Neuron (in vitro differentiated cells): ENCODE measurements around the gene FBXL14.

Experiments
- H2AFZ ChIP-seq: one replicate; pipeline ENCODE4 v1.6.1; 2013; ENCODE audit warnings: low read depth, mild to moderate bottlenecking, inconsistent platforms, low read length, moderate library complexity
- H3K27me3 ChIP-seq: one replicate; pipeline ENCODE4 v1.6.1; 2013; ENCODE audit warnings: low read length; ENCODE audit not compliant: insufficient read depth
- H3K36me3 ChIP-seq: one replicate; pipeline ENCODE4 v1.6.1; 2013; ENCODE audit warnings: low read length; ENCODE audit not compliant: insufficient read depth
- H3K4me1 ChIP-seq: one replicate; pipeline ENCODE4 v1.6.1; 2013; ENCODE audit warnings: low read length; ENCODE audit not compliant: insufficient read depth
- H3K4me3 ChIP-seq: 2 replicates; pipeline ENCODE4 v1.5.1; 2013; ENCODE audit warnings: mild to moderate bottlenecking, low read length, moderate library complexity
- H3K9me3 ChIP-seq: one replicate; pipeline ENCODE4 v1.6.1; 2013; ENCODE audit warnings: low read length

Gene FBXL14

DNA sequence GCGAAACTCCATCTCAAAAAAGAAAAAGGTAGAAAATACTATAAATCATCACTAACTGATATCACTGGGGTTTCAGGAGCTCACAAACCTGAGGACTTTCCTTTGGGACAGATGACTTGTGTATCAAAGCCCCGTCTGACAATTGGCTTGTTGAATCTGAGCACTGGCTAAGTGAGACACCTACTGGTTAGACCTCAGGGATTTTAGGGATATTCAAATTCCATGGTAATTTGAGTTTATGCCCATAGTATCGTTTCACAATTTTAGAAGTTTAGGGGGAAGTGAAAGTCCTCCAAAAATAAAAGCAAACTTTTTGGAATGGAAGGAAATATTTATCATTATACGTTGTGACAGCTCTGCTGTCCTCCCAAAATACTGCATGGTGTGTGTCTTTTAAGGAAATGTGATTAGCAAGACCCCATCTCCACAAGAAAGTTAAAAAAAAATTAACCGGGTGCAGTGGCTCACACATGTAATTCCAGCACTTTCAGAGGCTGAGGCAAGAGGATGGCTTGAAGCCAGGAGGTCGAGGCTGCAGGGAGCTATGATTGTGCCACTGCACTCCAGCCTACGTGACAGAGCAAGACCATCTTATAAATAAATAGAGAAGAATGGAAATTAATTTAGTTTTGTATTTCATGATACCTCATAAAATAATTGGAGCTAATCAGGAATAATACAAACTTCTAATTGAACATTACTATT is 49.2 kb downstream of the FBXL14 start:
- H3K27me3 ChIP-seq: no peaks in the 10 kb centered on the region
- H3K36me3 ChIP-seq: no peaks in the 10 kb centered on the region
- no peaks in the 10 kb centered on the region for H3K4me1 ChIP-seq
- H3K9me3 ChIP-seq: peaks cover 5% of the 10 kb centered on the region
- H3K4me3 ChIP-seq: no peak overlapping the region
- no peak overlapping the region for H2AFZ ChIP-seq

GRCh38 chr12:1542599-1542998 is 51.8 kb downstream of the FBXL14 start:
- no peaks in the 10 kb centered on the region for H3K36me3 ChIP-seq

GRCh38 chr12:1540690-1541089 is 53.7 kb downstream of the FBXL14 start:
- Histone ChIP-seq H2AFZ (no peak overlapping the region), H3K36me3 (no peaks in the 10 kb centered on the region), H3K4me1 (no peaks in the 10 kb centered on the region), H3K4me3 (no peak overlapping the region), H3K9me3 (no peaks in the 10 kb centered on the region), H3K27me3 (no peaks in the 10 kb centered on the region)

More at GRCh38 chr12:1542599-1542998, 51.8 kb downstream of the FBXL14 start:
- no peaks in the 10 kb centered on the region for H3K4me1 ChIP-seq
- peaks cover 5% of the 10 kb centered on the region for H3K9me3 ChIP-seq
- no peak overlapping the region for H2AFZ ChIP-seq
- H3K27me3 ChIP-seq: no peaks in the 10 kb centered on the region
- no peak overlapping the region for H3K4me3 ChIP-seq

DNA sequence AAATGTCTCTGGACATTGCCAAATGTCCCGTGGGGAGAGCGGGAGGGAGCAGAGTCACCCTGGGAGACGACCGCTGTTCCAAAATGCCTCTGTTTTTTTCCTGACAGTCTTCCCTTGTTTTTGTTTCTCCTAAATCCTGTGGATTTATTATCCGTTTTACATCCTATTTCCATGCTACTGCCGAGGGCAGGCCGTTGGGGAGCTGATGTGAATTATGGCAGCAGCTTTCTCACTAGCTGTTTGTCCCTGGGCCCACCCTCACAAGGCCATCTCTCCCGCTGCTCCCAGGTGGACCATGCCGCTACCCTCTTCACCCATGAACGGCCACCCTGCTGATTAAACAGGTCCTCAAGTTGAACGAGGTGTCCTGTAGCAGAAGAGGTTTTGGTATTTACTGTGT is 55.2 kb downstream of the FBXL14 start:
- H2AFZ ChIP-seq: no peak overlapping the region
- H3K4me1 ChIP-seq: no peaks in the 10 kb centered on the region
- H3K4me3 ChIP-seq: no peak overlapping the region
- H3K36me3 ChIP-seq: no peaks in the 10 kb centered on the region
- H3K27me3 ChIP-seq: no peaks in the 10 kb centered on the region
- no peaks in the 10 kb centered on the region for H3K9me3 ChIP-seq

DNA sequence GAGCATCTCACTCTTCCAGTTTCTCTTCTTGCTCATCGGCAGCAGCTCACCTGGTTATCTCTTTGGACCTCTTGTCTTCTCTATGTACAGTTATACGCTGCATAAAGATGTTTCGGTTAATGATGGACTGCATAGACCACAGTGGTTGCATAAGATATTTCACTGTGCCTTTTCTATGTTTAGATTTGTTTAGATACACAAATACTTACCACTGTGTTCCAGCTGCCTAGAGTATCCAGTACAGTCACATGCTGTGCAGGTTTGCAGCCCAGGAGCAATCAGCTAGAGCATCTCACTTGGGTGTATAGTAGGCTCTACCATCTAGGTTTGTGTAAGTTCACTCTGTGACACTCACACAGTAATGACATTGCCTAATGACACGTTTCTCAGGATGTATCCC is 57.6 kb downstream of the FBXL14 start:
- Histone ChIP-seq H3K36me3 (no peaks in the 10 kb centered on the region), H3K9me3 (no peaks in the 10 kb centered on the region), H3K4me3 (no peak overlapping the region), H3K4me1 (peaks cover 6% of the 10 kb centered on the region), H3K27me3 (peaks cover 1% of the 10 kb centered on the region), H2AFZ (no peak overlapping the region)

DNA sequence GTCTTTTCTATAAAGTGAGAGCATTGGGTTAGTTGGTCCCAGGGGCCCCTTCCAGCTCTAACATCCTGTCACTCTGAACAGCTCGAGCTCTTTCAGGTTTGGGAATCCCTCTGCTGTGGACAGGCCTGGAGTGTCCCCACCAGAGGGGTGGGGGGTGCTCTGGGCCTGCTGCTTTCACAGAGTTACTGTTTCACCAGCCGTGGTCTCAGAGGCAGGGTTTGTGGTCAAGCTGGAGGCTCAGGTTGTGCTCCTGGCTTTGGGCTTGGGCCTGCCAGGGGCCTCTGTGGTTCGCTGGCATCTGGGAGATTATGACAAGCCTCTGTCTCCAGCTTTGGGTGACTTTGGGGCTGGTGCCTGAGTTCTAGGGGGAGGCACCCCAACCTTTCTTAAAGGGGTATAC is 59.6 kb downstream of the FBXL14 start:
- Histone ChIP-seq H3K36me3 (no peaks in the 10 kb centered on the region), H3K27me3 (peaks cover 7% of the 10 kb centered on the region), H3K4me3 (no peak overlapping the region), H2AFZ (no peak overlapping the region), H3K9me3 (no peaks in the 10 kb centered on the region), H3K4me1 (peaks cover 6% of the 10 kb centered on the region)

DNA sequence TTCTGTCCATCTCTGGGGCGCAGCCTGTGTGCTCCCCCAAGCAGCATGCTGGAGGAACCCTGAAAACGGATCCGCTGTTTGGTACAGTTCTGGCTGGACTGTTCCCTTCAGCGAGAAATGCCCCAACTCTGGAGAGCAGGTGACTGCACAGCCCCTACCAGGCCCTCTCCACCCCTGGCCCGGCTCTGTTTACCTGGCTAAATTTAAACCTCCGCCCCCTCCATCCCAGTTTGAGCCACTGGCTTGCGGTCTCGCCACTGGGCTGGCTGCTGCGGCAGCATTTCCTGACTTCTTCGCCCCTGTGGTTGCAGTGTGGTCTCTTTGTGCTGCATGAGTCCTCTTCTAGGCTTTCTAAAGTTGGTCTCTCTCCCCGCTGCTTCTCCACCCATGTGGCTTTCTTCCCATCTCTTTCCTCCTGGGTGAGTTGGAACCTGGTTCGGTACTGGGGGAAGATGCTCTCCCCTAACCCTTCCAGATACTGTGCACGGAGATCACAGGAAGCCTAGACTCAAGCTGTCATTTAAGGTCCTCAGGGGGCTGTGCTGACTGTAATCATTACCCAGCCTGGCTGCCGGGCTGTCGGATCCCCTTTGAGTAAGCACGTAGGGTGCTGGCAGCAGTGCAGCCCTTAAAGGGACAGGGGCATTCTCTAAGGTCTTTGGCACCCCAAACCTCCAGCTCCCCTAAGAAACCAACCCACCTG is 60.6 kb downstream of the FBXL14 start:
- H3K27me3 ChIP-seq: peaks cover 17% of the 10 kb centered on the region
- peaks cover 6% of the 10 kb centered on the region for H3K4me1 ChIP-seq
- H3K36me3 ChIP-seq: no peaks in the 10 kb centered on the region
- no peak overlapping the region for H3K4me3 ChIP-seq
- H2AFZ ChIP-seq: no peak overlapping the region
- no peaks in the 10 kb centered on the region for H3K9me3 ChIP-seq

GRCh38 chr12:1533205-1533601 is 61.2 kb downstream of the FBXL14 start:
- no peak overlapping the region for H3K4me3 ChIP-seq
- peaks cover 6% of the 10 kb centered on the region for H3K4me1 ChIP-seq
- H3K27me3 ChIP-seq: peaks cover 21% of the 10 kb centered on the region
- H2AFZ ChIP-seq: no peak overlapping the region
- no peaks in the 10 kb centered on the region for H3K9me3 ChIP-seq
- no peaks in the 10 kb centered on the region for H3K36me3 ChIP-seq

GRCh38 chr12:1532375-1533165 is 61.8 kb downstream of the FBXL14 start:
- Histone ChIP-seq H2AFZ (no peak overlapping the region), H3K36me3 (no peaks in the 10 kb centered on the region), H3K4me1 (peaks cover 6% of the 10 kb centered on the region), H3K27me3 (peaks cover 27% of the 10 kb centered on the region), H3K9me3 (no peaks in the 10 kb centered on the region), H3K4me3 (no peak overlapping the region)

GRCh38 chr12:1531654-1532374 is 62.6 kb downstream of the FBXL14 start:
- H3K27me3 ChIP-seq: peaks cover 30% of the 10 kb centered on the region
- peak overlapping the region; percentile 45 for H3K4me3 ChIP-seq
- H3K36me3 ChIP-seq: no peaks in the 10 kb centered on the region
- H3K9me3 ChIP-seq: no peaks in the 10 kb centered on the region
- no peak overlapping the region for H2AFZ ChIP-seq
- peaks cover 6% of the 10 kb centered on the region for H3K4me1 ChIP-seq

DNA sequence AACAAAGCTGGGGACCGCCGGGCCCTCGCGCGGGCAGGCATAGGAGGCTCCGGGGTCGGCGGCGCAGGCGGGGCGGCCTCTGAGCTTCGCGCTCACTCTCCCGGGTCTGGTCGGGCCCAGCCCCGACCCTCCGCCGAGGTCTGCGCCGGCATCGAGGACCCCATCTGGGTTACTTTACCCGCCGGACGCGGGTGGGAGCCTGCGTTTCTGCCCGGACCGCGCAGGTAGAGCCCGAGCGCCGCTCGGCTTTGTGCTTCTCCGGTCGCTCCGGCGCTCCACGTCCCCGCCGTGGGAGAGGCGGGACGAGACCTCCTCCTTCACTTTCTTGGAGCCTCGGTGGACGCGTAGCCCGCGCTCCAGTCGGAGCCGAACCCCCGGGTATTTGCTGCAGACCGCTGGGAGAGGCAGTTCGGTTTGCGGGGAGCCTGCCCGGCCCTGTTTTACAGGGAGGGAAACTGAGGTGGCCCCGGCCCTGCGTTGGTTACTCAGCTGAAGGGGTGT is 63.2 kb downstream of the FBXL14 start:
- Histone ChIP-seq H3K9me3 (no peaks in the 10 kb centered on the region), H3K4me3 (peak overlapping the region; percentile 45), H3K27me3 (peaks cover 30% of the 10 kb centered on the region), H3K36me3 (no peaks in the 10 kb centered on the region), H2AFZ (peak overlapping the region; percentile 31), H3K4me1 (peaks cover 6% of the 10 kb centered on the region)

DNA sequence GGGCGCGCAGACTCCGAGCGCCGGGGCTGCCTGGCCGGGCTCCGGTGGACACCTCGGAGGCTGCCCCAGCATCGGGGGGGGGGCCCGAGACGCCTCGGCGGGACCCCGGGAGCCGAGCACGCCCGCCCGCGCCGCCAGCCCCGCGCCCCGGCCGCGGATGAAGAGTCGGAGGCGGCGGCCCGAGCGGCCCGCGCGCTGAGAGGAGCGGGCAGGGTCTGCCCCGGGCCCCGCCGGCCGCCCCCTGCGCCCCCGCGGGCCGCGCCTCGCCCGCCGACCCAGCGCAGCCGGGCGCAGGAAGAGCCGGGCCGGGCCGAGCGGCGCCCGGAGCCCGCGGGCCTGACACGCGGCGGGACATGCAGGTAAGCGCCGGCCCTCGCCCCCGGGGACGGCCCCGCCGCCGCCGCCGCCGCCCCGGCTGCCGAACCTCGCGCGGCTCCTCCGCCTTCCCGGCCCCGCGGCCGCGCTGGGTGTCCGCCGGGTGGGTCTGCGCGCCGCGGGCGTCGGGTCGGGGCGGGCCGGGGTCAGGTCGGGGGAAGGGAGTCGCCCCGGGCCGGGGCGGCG is 63.7 kb downstream of the FBXL14 start:
- Histone ChIP-seq H3K4me1 (peaks cover 6% of the 10 kb centered on the region), H3K27me3 (peaks cover 30% of the 10 kb centered on the region), H2AFZ (no peak overlapping the region), H3K9me3 (no peaks in the 10 kb centered on the region), H3K36me3 (no peaks in the 10 kb centered on the region), H3K4me3 (peak overlapping the region; percentile 45)
